Ishikawa (cell line): ENCODE measurements around the gene FRMD4B.

Experiments used
- CEBPB ChIP-seq: IDR thresholded peaks from 2 replicates; pipeline ENCODE4 v1.6.1; 2012
- CREB1 ChIP-seq: IDR thresholded peaks from 2 replicates; pipeline ENCODE4 v1.6.1; 2012; ENCODE audit warnings: low read depth
- EP300 ChIP-seq: IDR thresholded peaks from 2 replicates; pipeline ENCODE4 v1.6.1; 2012; ENCODE audit warnings: borderline replicate concordance
- FOXM1 ChIP-seq: IDR thresholded peaks from 2 replicates; pipeline ENCODE4 v1.6.1; 2012; ENCODE audit warnings: low read depth, borderline replicate concordance
- NFIC ChIP-seq: IDR thresholded peaks from 2 replicates; pipeline ENCODE4 v1.6.1; 2012
- RAD21 ChIP-seq: IDR thresholded peaks from 2 replicates; pipeline ENCODE4 v1.6.1; 2012; ENCODE audit warnings: low read depth
- REST ChIP-seq: IDR thresholded peaks from 2 replicates; pipeline ENCODE4 v1.6.1; 2012; ENCODE audit warnings: low read depth, mild to moderate bottlenecking
- TAF1 ChIP-seq: IDR thresholded peaks from 2 replicates; pipeline ENCODE4 v1.6.1; 2012; ENCODE audit warnings: low read depth, mild to moderate bottlenecking
- TCF12 ChIP-seq: IDR thresholded peaks from 2 replicates; pipeline ENCODE4 v1.6.1; 2012; ENCODE audit warnings: low read depth
- YY1 ChIP-seq: IDR thresholded peaks from 2 replicates; pipeline ENCODE4 v1.6.1; 2012; ENCODE audit warnings: low read depth
- ZBTB7A ChIP-seq: IDR thresholded peaks from 2 replicates; pipeline ENCODE4 v1.6.1; 2012; ENCODE audit warnings: low read depth
- TF ChIP-seq, protein P1 (sequence below): IDR thresholded peaks from 2 replicates; pipeline ENCODE4 v1.6.1; 2012
- TF ChIP-seq, protein P2 (sequence below): IDR thresholded peaks from 2 replicates; pipeline ENCODE4 v1.6.1; 2012

- TF ChIP-seq ZBTB7A (no peak), REST (no peak), YY1 (no peak), RAD21 (no peak), TAF1 (no peak), EP300 (no peak), TCF12 (no peak), CEBPB (no peak), CREB1 (no peak), FOXM1 (no peak), NFIC (no peak)
- TF ChIP-seq, protein P1, sequence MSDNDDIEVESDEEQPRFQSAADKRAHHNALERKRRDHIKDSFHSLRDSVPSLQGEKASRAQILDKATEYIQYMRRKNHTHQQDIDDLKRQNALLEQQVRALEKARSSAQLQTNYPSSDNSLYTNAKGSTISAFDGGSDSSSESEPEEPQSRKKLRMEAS, result no peak
- TF ChIP-seq, protein P2, sequence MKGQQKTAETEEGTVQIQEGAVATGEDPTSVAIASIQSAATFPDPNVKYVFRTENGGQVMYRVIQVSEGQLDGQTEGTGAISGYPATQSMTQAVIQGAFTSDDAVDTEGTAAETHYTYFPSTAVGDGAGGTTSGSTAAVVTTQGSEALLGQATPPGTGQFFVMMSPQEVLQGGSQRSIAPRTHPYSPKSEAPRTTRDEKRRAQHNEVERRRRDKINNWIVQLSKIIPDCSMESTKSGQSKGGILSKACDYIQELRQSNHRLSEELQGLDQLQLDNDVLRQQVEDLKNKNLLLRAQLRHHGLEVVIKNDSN, result no peak
Measured at GRCh38 chr3:69392415-69392814, 6.5 kb upstream of the FRMD4B start.
